WI38 (cell line): Measurements from ENCODE around the gene CYSRT1.

Experiments
- H3K4me3 ChIP-seq: 2 replicates; pipeline ENCODE4 v1.5.1; 2011; ENCODE audit warnings: low read depth, mild to moderate bottlenecking, control low read depth, low read length
- TF ChIP-seq, protein P1 (sequence below): IDR thresholded peaks from 2 replicates; pipeline ENCODE4 v1.5.1; 2012; ENCODE audit warnings: low read depth, mild to moderate bottlenecking, control low read depth, low read length

Gene CYSRT1

GRCh38 chr9:137229903-137230704 lies 5.1 kb downstream of the CYSRT1 start:
- H3K4me3 ChIP-seq, result no peak overlapping the region
- TF ChIP-seq, protein P1, sequence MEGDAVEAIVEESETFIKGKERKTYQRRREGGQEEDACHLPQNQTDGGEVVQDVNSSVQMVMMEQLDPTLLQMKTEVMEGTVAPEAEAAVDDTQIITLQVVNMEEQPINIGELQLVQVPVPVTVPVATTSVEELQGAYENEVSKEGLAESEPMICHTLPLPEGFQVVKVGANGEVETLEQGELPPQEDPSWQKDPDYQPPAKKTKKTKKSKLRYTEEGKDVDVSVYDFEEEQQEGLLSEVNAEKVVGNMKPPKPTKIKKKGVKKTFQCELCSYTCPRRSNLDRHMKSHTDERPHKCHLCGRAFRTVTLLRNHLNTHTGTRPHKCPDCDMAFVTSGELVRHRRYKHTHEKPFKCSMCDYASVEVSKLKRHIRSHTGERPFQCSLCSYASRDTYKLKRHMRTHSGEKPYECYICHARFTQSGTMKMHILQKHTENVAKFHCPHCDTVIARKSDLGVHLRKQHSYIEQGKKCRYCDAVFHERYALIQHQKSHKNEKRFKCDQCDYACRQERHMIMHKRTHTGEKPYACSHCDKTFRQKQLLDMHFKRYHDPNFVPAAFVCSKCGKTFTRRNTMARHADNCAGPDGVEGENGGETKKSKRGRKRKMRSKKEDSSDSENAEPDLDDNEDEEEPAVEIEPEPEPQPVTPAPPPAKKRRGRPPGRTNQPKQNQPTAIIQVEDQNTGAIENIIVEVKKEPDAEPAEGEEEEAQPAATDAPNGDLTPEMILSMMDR, result no peak

GRCh38 chr9:137230705-137231371 lies 5.9 kb downstream of the CYSRT1 start, which contains the start of gene SLC34A3:
SLC34A3 (plus strand) TSS chr9:137230901; CDS start chr9:137231703, 802 bp downstream.
- TF ChIP-seq, protein P1, result no peak
- H3K4me3 ChIP-seq, result no peak within 1 kb of the TSS

GRCh38 chr9:137231372-137232039 lies 6.5 kb downstream of the CYSRT1 start:
- no peak overlapping the region for H3K4me3 ChIP-seq
- TF ChIP-seq, protein P1, result no peak

GRCh38 chr9:137232101-137232500 lies 7.1 kb downstream of the CYSRT1 start:
- TF ChIP-seq, protein P1, result no peak
- no peak overlapping the region for H3K4me3 ChIP-seq

GRCh38 chr9:137232510-137232909 lies 7.5 kb downstream of the CYSRT1 start:
- no peak overlapping the region for H3K4me3 ChIP-seq
- TF ChIP-seq, protein P1, result no peak

DNA sequence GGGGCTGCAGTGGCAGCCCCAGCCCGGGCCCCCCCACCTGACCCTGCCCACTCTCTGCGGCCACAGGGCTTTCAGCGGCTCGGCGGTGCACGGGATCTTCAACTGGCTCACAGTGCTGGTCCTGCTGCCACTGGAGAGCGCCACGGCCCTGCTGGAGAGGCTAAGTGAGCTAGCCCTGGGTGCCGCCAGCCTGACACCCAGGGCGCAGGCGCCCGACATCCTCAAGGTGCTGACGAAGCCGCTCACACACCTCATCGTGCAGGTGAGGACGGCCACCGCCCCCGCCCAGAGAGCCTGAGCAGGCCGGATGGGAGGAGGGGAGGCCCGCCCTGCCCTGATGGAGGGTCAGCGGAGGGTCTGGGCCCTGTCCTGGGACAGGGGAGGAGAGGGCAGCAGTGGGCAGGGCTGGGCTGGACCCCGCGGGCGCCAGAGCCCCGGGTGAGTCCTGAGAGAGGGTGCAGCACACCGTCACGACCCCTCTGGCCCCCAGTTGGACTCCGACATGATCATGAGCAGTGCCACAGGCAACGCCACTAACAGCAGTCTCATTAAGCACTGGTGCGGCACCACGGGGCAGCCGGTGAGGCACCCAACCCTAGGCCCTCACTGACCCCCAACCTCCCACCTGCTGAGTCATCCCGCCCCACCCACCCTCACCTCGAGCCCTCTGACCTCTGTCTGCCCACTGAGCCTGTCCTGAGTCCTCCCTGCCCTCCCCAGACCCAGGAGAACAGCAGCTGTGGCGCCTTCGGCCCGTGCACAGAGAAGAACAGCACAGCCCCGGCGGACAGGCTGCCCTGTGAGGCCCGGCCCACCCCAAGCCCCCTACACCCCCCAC lies 8.4 kb downstream of the CYSRT1 start:
- TF ChIP-seq, protein P1, result no peak
- H3K4me3 ChIP-seq, result no peak overlapping the region
